UCSD-AML1 (cell line): ENCODE measurements around the gene MUC22.
"Not testable (repeated sequence)": the region's sequence is repeated elsewhere in the genome, so short reads cannot be mapped to it uniquely, and the experiment has no call there.

Source experiments
- DNase-seq: peaks from one replicate; lab custom pipeline; 2025; ENCODE audit not compliant: unreplicated experiment; lab: John Stamatoyannopoulos, UW

Gene MUC22

DNA sequence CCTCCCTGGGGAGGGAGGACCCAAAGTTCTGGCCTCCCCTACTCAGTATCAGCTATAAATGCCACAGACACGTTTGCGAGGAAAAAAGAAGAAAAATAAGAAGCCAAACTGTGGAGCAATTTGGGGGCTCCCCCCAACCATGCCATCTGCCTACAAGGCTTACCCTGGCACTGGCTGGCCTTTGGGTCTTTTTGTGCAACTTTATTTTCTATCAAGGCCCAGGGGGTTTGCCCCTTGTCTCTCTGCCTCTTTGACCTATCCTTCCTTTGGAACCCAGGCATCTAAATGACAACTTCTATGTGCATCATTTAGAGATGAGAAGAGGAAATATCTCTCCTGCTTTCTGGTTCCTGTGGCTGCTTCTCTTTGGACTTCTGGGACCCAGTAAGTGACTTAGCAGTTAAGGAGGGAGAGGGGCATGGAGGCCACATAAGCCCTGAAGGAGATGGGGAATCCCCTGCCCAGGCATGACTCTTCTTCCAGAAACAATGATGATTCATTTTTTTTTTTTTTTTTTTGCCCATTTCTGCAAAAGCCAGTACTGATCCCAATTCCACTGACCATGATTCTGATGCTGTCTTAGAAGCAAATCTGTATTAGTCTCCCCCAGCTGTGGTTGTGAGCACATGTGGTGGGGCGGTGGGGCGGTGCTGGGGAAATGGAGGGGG is at the start of gene MUC22:
Gene MUC22 (plus strand): TSS at position 82 of the 668 bp plus-strand sequence. CDS start 233 bp downstream, at position 315.
- DNase-seq: no peak

GRCh38 chr6:30960907-30961673 is 49.2 kb upstream of the MUC22 start:
- no peak for DNase-seq

- DNase-seq: no peak
These were observed 47.6 kb upstream of the MUC22 start for GRCh38 chr6:30962716-30963115.

- DNase-seq: no peak
These were observed 46.6 kb upstream of the MUC22 start for GRCh38 chr6:30963641-30964040.

- no peak for DNase-seq
These were observed 46.2 kb upstream of the MUC22 start for GRCh38 chr6:30964075-30964474.

- no peak for DNase-seq
These were observed 45.1 kb upstream of the MUC22 start for GRCh38 chr6:30965140-30965601.

- no peak for DNase-seq
These were observed 44.1 kb upstream of the MUC22 start for GRCh38 chr6:30966154-30966553.

DNA sequence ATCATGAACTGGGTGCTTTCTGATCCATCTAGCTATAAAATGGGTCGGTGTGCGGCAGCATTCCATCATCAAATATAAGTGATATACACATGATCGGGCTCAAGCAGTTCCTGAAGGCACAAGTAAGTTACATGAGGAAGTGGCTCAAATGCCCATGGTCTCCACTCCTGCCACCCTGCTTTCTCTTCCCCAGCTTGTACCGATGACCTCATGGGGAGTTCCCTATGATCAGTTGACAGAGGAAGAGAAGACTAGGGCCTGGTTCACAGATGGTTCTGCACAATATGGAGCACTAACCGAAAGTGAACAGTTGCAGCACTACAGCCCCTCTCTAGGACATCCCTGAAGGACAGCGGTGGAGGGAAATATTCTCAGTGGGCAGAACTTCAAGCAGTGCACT is 41.1 kb upstream of the MUC22 start:
- not testable (repeated sequence) for DNase-seq

- no peak for DNase-seq
These were observed 39.3 kb upstream of the MUC22 start for GRCh38 chr6:30970946-30971345.

DNA sequence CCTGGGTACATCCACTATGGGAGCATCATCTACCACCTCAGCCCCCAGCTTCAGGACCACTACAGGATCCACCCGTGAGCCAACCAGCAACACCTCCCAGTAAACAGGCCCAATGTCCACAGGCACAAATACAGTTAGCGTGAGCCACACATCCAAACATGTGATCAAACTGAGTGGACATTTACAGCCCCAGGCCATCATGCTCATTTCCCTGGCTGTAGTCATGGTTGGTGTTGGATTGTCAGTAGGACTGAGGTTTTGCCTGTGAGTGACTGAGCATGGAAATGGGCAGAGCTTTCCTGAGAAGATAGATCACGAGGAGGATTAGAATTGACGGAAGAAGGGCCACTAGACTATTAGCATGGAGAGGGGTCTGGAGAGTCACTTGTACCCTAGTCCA is 37.5 kb upstream of the MUC22 start:
- no peak for DNase-seq

- DNase-seq: no peak
These were observed 35.6 kb upstream of the MUC22 start for GRCh38 chr6:30974490-30975252.

DNA sequence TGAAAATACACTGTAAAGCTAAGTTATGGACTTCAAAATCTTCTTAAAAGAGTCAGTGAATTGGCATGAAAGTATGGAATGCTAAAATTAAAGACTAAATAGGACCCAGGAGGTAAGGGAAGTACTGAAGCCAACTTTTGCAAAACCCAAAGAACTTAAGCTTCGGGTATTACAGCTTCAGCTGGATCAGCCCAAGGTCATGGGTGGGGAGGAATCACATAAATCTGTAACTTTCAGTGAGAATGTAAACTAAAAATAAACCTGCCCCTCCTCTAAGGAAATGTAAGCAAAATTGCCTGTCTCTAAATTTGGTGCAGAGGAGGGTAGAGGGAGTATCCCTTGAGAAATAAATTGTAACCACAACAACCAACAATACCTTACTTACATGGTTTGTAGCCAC is 31.1 kb upstream of the MUC22 start:
- no peak for DNase-seq

DNA sequence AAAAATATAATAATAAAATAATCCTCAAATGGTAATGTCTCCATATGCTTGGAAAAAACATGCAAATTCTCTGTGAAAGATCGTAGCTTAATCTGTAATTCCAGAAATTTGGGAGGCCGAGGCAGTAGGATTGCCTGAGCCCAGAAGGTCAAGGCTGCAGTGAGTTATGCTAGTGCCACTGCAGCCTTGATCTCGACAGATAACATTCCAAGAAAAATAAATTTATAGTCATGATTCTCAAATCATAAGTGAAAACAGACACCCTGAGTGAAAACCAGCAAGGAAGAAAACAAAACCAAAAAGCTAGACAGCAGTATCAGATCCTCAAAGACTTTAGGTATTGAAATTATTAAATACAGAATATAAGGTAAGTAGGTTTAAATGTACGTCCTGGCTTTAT is 30.6 kb upstream of the MUC22 start:
- no peak for DNase-seq

- no peak for DNase-seq
These were observed 28.1 kb upstream of the MUC22 start for GRCh38 chr6:30981942-30982772.

DNA sequence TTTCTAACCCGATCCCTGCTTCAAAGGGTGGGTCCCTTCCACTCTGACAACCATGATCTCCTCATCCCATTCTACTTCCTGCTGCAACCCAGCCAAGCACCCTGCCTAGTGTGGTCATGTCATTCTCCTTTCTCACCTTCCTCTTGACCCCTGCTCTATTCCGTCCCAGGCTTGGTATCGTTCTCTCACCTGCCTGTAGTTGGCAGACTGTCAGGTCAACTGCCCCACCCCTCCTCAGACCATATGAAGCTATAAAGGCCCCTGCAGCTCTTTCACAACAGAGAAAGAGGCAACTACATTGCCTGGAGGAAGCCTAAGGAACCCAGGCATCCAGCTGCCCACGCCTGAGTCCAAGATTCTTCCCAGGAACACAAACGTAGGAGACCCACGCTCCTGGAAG is 26.8 kb upstream of the MUC22 start, which contains the start of gene MUC21:
Gene MUC21 (plus strand): TSS at position 280 of the 400 bp plus-strand sequence. CDS start 241 bp downstream, outside the sequence.
- DNase-seq: no peak

DNA sequence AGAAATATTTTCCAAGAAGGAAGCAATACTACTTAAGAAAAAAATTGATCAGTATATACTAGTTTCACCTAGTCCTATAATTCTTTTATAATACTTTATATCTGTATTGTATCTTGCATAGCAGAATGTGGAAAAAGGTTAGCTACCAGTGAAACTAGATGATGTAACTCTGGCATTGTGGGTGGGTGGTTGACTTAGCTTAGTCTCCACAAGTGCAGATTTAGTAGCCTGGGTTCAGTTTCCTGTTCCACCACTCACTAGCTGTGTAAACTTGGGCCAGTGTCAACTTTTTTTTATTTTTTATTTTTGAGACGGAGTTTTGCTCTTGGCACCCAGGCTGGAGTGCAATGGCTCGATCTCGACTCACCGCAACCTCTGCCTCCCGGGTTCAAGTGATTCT is 24.8 kb upstream of the MUC22 start:
- no peak for DNase-seq

GRCh38 chr6:30987304-30987703 is 23.0 kb upstream of the MUC22 start:
- no peak for DNase-seq

- DNase-seq: no peak
These were observed 22.0 kb upstream of the MUC22 start for GRCh38 chr6:30988209-30988825.

DNA sequence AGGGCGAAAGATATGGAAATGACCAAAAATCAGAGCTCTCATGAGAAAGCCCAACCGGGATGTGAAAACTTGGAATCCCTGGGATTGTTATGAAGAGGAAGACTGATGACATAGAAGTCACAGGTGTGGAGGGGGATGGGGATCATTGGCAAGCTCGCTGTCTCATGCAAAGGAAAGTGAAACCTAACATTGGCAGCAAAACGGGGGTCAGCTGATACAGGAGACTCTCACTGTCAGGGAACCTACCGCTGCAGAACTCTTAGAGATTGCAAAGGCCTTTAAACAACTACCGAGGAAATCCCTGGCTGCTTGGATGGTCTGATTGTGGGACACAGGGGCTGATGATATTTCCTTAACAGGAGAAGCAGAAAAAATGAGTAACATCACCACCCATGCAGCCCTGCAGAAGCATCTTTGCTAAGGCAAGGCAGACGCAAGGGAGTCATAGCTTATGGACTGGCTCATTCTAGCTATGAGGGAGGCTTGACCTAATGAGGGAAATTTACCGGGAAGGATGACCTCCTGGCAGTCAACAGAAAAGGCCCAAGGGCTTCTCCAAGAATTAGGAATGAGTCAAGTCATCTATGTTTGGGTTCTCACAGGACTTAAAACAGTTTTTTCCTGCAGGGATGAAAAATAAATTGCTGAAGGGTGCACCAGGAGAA is 19.7 kb upstream of the MUC22 start:
- no peak for DNase-seq

DNA sequence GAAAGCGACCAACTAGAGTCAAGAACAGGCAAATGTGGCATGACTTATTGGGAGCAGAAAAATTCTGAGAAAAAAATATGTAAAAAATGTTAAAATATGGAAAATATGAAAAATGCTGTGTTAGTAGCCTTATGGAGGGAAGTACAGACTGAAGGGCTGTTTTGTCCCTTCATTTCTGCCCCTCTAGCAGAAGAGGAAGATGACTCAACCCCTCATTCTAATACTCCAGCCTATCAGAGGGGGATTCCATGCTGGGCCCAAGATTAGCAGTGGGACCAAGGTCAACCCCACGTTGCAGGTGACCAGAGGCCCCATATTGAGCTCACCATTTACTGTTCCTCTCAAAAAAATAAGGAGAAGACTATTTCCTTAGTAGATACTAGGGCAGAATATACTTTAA is 18.4 kb upstream of the MUC22 start:
- no peak for DNase-seq
